H1 (cell line): ENCODE results near the gene TLX1. TPM values are rescaled to one million over a fixed set of nuclear protein-coding genes. Genes with fewer than 3 reads are reported as not detected.

Source experiments
- CTCF ChIA-PET: fragments of 300-600 bp; sonication (Branson Sonifier 250); formaldehyde crosslinking; loops from one replicate; lab custom pipeline; 2021; ENCODE audit not compliant: partially characterized antibody; lab: Charles Lee
- POLR2A ChIA-PET: fragments of 300-600 bp; sonication (Branson Sonifier 250); formaldehyde crosslinking; loops from one replicate; lab custom pipeline; 2021; ENCODE audit warnings: inconsistent platforms; ENCODE audit not compliant: partially characterized antibody; lab: Charles Lee
- DNase-seq, 2 experiments: peaks; one replicate each; pipeline versions ENCODE4 v3.0.0 to v3.0.0-alpha.2; 2010 to 2022; ENCODE audit warnings: low spot score in 2 of 2, low read depth in 1 of 2, mixed read lengths in 1 of 2
- FAIRE-seq: peaks from 2 replicates; lab custom pipeline; 2011; peaks lifted over from hg19 to GRCh38; lab: Jason Lieb, UNC
- H2AFZ ChIP-seq: 2 replicates; pipeline ENCODE4 v1.8.1; 2012; ENCODE audit warnings: low read length, inconsistent platforms
- H2AK5ac ChIP-seq: 2 replicates; pipeline ENCODE4 v1.6.1; 2013; ENCODE audit warnings: low read depth, low read length
- H2BK120ac ChIP-seq: replicated peaks from 2 replicates; pipeline ENCODE3; 2013; ENCODE audit warnings: low read depth, low read length, inconsistent platforms
- H2BK12ac ChIP-seq: 2 replicates; pipeline ENCODE4 v1.6.1; 2013; ENCODE audit warnings: low read depth, low read length
- H2BK15ac ChIP-seq: 2 replicates; pipeline ENCODE4 v1.6.1; 2013; ENCODE audit warnings: low read length
- H2BK20ac ChIP-seq: 2 replicates; pipeline ENCODE4 v1.6.1; 2013; ENCODE audit warnings: low read length
- H2BK5ac ChIP-seq: 2 replicates; pipeline ENCODE4 v1.6.1; 2013; ENCODE audit warnings: low read depth, low read length
- H3K14ac ChIP-seq: 2 replicates; pipeline ENCODE4 v1.6.1; 2013; ENCODE audit warnings: inconsistent platforms; ENCODE audit not compliant: insufficient read length
- H3K18ac ChIP-seq: 2 replicates; pipeline ENCODE4 v1.6.1; 2013; ENCODE audit warnings: low read length; ENCODE audit errors: extremely low read depth
- H3K23ac ChIP-seq: 2 replicates; pipeline ENCODE4 v1.6.1; 2013; ENCODE audit warnings: inconsistent platforms; ENCODE audit not compliant: insufficient read length
- H3K23me2 ChIP-seq: 2 replicates; pipeline ENCODE4 v1.6.1; 2013; ENCODE audit warnings: low read depth, low read length
- H3K27ac ChIP-seq: 2 replicates; pipeline ENCODE4 v1.6.1; 2011; ENCODE audit warnings: low read depth, low read length, inconsistent platforms
- H3K27me3 ChIP-seq, 4 experiments: replicated peaks in 1 of 4; 1 replicate in 1 of 4; 2 replicates in 3 of 4; pipeline versions ENCODE4 v1.6.1 to v1.8.1; 2011 to 2013; ENCODE audit warnings: low read length in 3 of 4, mild to moderate bottlenecking in 3 of 4, inconsistent platforms in 2 of 4, mixed read lengths in 2 of 4, moderate library complexity in 1 of 4; ENCODE audit not compliant: control insufficient read depth in 3 of 4, insufficient read depth in 3 of 4; ENCODE audit errors: extremely low read depth in 1 of 4
- H3K36me3 ChIP-seq, 4 experiments: 2 replicates each; pipeline versions ENCODE4 v1.6.1 to v1.8.1; 2011 to 2013; ENCODE audit warnings: mild to moderate bottlenecking in 4 of 4, low read length in 3 of 4, moderate library complexity in 2 of 4, control low read depth in 1 of 4, inconsistent platforms in 1 of 4; ENCODE audit not compliant: insufficient read depth in 4 of 4, control insufficient read depth in 2 of 4
- H3K4ac ChIP-seq: replicated peaks from 2 replicates; pipeline ENCODE3; 2013; ENCODE audit warnings: low read length, low read depth, mixed read lengths, inconsistent platforms; ENCODE audit not compliant: insufficient read length
- H3K4me1 ChIP-seq, 4 experiments: replicated peaks in 1 of 4; 1 replicate in 1 of 4; 2 replicates in 3 of 4; pipeline versions ENCODE4 v1.6.1 to v1.8.1; 2011 to 2013; ENCODE audit warnings: low read length in 3 of 4, inconsistent platforms in 2 of 4, mixed read lengths in 1 of 4; ENCODE audit not compliant: insufficient read depth in 4 of 4, control insufficient read depth in 3 of 4
- H3K4me2 ChIP-seq, 2 experiments: 2 replicates each; pipeline versions ENCODE4 v1.6.1 to v1.8.1; 2011 to 2013; ENCODE audit warnings: low read depth in 2 of 2, low read length in 2 of 2, control low read depth in 1 of 2, inconsistent platforms in 1 of 2, mild to moderate bottlenecking in 1 of 2; ENCODE audit not compliant: insufficient read depth in 1 of 2
- H3K4me3 ChIP-seq, 4 experiments: fragments of 200-600, 300-600 bp in 1 of 4; sonication (generic), shearing (Covaris generic), sonication (Bioruptor Twin) in 1 of 4; 2 replicates each; pipeline versions ENCODE4 v1.5.1 to v1.8.1; 2011 to 2016; ENCODE audit warnings: low read length in 4 of 4, low read depth in 3 of 4, control low read depth in 2 of 4, inconsistent platforms in 2 of 4, mild to moderate bottlenecking in 2 of 4, mixed read lengths in 1 of 4, moderate library complexity in 1 of 4; ENCODE audit not compliant: insufficient read depth in 2 of 4; ENCODE audit errors: extremely low read depth in 1 of 4
- H3K56ac ChIP-seq: replicated peaks from 2 replicates; pipeline ENCODE3; 2013; ENCODE audit warnings: low read depth, mild to moderate bottlenecking, mixed read lengths, low read length, inconsistent platforms; ENCODE audit not compliant: insufficient read length
- H3K79me1 ChIP-seq: 2 replicates; pipeline ENCODE4 v1.6.1; 2013; ENCODE audit warnings: low read depth, low read length, control low read depth
- H3K79me2 ChIP-seq, 2 experiments: 2 replicates each; pipeline versions ENCODE4 v1.6.1 to v1.8.1; 2012 to 2013; ENCODE audit warnings: low read length in 2 of 2, mild to moderate bottlenecking in 2 of 2, inconsistent platforms in 1 of 2; ENCODE audit not compliant: insufficient read depth in 2 of 2, control insufficient read depth in 1 of 2
- H3K9ac ChIP-seq, 4 experiments: replicated peaks in 1 of 4; 1 replicate in 1 of 4; 2 replicates in 3 of 4; pipeline versions ENCODE4 v1.6.1 to v1.8.1; 2011 to 2013; ENCODE audit warnings: low read depth in 3 of 4, low read length in 3 of 4, control low read depth in 2 of 4, mild to moderate bottlenecking in 2 of 4, moderate library complexity in 2 of 4, inconsistent platforms in 1 of 4; ENCODE audit errors: extremely low read depth in 1 of 4
- H3K9me3 ChIP-seq, 2 experiments: 2 replicates each; pipeline versions ENCODE4 v1.6.1 to v1.8.1; 2012 to 2013; ENCODE audit warnings: mild to moderate bottlenecking in 2 of 2, moderate library complexity in 2 of 2, control low read depth in 1 of 2, inconsistent platforms in 1 of 2, low read depth in 1 of 2, low read length in 1 of 2, mixed read lengths in 1 of 2; ENCODE audit not compliant: insufficient read depth in 2 of 2
- H4K20me1 ChIP-seq, 2 experiments: replicated peaks in 1 of 2; 2 replicates each; pipeline versions ENCODE3 to v1.8.1; 2011 to 2013; ENCODE audit warnings: inconsistent platforms in 2 of 2, low read length in 2 of 2, mild to moderate bottlenecking in 1 of 2; ENCODE audit not compliant: insufficient read depth in 2 of 2, control insufficient read depth in 1 of 2
- H4K5ac ChIP-seq: 2 replicates; pipeline ENCODE4 v1.6.1; 2013; ENCODE audit warnings: low read length, low read depth, mixed read lengths, inconsistent platforms; ENCODE audit not compliant: insufficient read length
- H4K8ac ChIP-seq: 2 replicates; pipeline ENCODE4 v1.8.0; 2013; ENCODE audit warnings: mild to moderate bottlenecking, moderate library complexity, low read length, inconsistent platforms; ENCODE audit not compliant: insufficient read depth; ENCODE audit errors: extremely low read depth
- H4K91ac ChIP-seq: replicated peaks from 2 replicates; pipeline ENCODE3; 2013; ENCODE audit warnings: low read length, mixed read lengths, inconsistent platforms; ENCODE audit not compliant: insufficient read length
- ATF2 ChIP-seq: IDR thresholded peaks from 2 replicates; pipeline ENCODE4 v1.6.1; 2012; ENCODE audit warnings: low read length, inconsistent platforms
- BCL11A ChIP-seq, 2 experiments: IDR thresholded peaks; one replicate each; pipeline ENCODE4 v1.6.1; 2011; ENCODE audit warnings: low read depth in 2 of 2, low read length in 2 of 2, mild to moderate bottlenecking in 2 of 2
- CTBP2 ChIP-seq: IDR thresholded peaks from 2 replicates; pipeline ENCODE4 v1.7.0; 2011; ENCODE audit warnings: borderline replicate concordance, mild to moderate bottlenecking, moderate library complexity, mixed read lengths, low read length; ENCODE audit not compliant: insufficient read depth, insufficient read length
- EZH2 ChIP-seq: fragments of 200-600 bp; sonication (generic); IDR thresholded peaks from 2 replicates; pipeline ENCODE4 v1.7.1; 2012; ENCODE audit warnings: low read depth, mild to moderate bottlenecking, moderate library complexity, low read length, inconsistent platforms; ENCODE audit not compliant: severe bottlenecking
- FOSL1 ChIP-seq: IDR thresholded peaks from 2 replicates; pipeline ENCODE4 v1.6.1; 2011; ENCODE audit warnings: mild to moderate bottlenecking, low read depth, low read length, moderate library complexity; ENCODE audit not compliant: insufficient read depth
- GTF2F1 ChIP-seq: IDR thresholded peaks from 2 replicates; pipeline ENCODE4 v1.6.1; 2012; ENCODE audit warnings: low read depth, low read length, improper control_type of control experiment, borderline replicate concordance
- MAFK ChIP-seq: IDR thresholded peaks from 2 replicates; pipeline ENCODE4 v1.6.1; 2012; ENCODE audit warnings: low read depth, mild to moderate bottlenecking, improper control_type of control experiment, low read length
- SP2 ChIP-seq: IDR thresholded peaks from 2 replicates; pipeline ENCODE4 v1.6.1; 2012; ENCODE audit warnings: mild to moderate bottlenecking, low read length, inconsistent platforms
- TAF7 ChIP-seq: optimal IDR thresholded peaks from 2 replicates; pipeline ENCODE3; 2011; ENCODE audit warnings: low read depth, mild to moderate bottlenecking, inconsistent platforms, low read length, moderate library complexity, borderline replicate concordance
- TEAD4 ChIP-seq: IDR thresholded peaks from 2 replicates; pipeline ENCODE4 v1.6.1; 2012; ENCODE audit warnings: low read depth, low read length, inconsistent platforms, mixed read lengths
- ZNF274 ChIP-seq: IDR thresholded peaks from 2 replicates; pipeline ENCODE4 v1.7.0; 2012; ENCODE audit warnings: low read length, borderline replicate concordance; ENCODE audit errors: extremely low read depth
- WGBS, 2 experiments: shearing (Covaris generic) in 1 of 2; methylation state at CpG; one replicate each; pipeline versions ENCODE4 v1.1.6 to v1.1.7; 2013 to 2015; ENCODE audit warnings: low lambda C conversion rate in 2 of 2, mixed read lengths in 2 of 2, inconsistent platforms in 1 of 2, low coverage in 1 of 2, missing lambda C conversion rate in 1 of 2; ENCODE audit not compliant: insufficient replicate concordance in 2 of 2, insufficient coverage in 1 of 2, insufficient read length in 1 of 2; ENCODE audit errors: extremely low coverage in 1 of 2, missing lambda C conversion rate in 1 of 2; 5-methylcytosine and 5-hydroxymethylcytosine counted together
- polyA plus RNA-seq, 7 experiments: library from polyadenylated mRNA; depleted of rRNA in 3 of 7; stranded (reverse) in 5 of 7; unstranded in 2 of 7; fragments of >200 nt in 5 of 7; fragments of 200-250 nt in 2 of 7; gene quantifications; 1 replicate in 5 of 7; 2 replicates in 1 of 7; 4 replicates in 1 of 7; pipeline versions ENCODE4 v1.2.1 to v1.2.3, GENCODE V29; 2011 to 2013; ENCODE audit warnings: missing spikeins in 2 of 7, mixed read lengths in 2 of 7
- total RNA-seq: library from RNA; stranded (reverse); fragmentation: NEBNext Ultra II Directional; extraction: Animal tissue kit (Norgen Biotek cat#: 25700); gene quantifications from 2 replicates; pipeline ENCODE4 v1.2.1, GENCODE V29; 2021

The TLX1 gene
- total and polyA plus RNA-seq, 2 of the 8 experiments (the other 6 are each of a cell fraction or from before 2014, with no cell fraction given): not detected

- H3K4ac ChIP-seq: no peak overlapping the region
- H3K4me2 ChIP-seq: no peak overlapping the region; a peak in 1 of 4 replicates
- ChIA-PET CTCF (interaction anchor here (1.1 to 3.8 kb wide), 7 partner anchors 14 to 103 kb away, joined by 3 to 14 read pairs (median 3); partner anchors contain the start of gene TLX1), POLR2A (interaction anchor here (1.0 kb wide), 1 partner anchor 11 kb away, joined by 5 read pairs; no protein-coding TSS in a partner anchor)
- FAIRE-seq: no peak
- H3K27ac ChIP-seq: no peak overlapping the region
- H3K27me3 ChIP-seq: peaks cover 86 to 97% (median 94%) of the 10 kb centered on the region in 4 experiments
- no peak overlapping the region for H4K5ac ChIP-seq
- H2AK5ac ChIP-seq: 0 out of 2 replicates have a peak overlapping the region, but pooled peaks have one; percentile 11
- no peak overlapping the region for H2BK120ac ChIP-seq
- no peak overlapping the region for H3K4me3 ChIP-seq
- H2BK12ac ChIP-seq: no peak overlapping the region
- no peak overlapping the region for H3K56ac ChIP-seq
- no peak overlapping the region for H2AFZ ChIP-seq
- H3K23me2 ChIP-seq: no peaks in the 10 kb centered on the region; the same call in 1 of the 2 replicates
- H3K4me1 ChIP-seq: peaks cover 0 to 16% (median 8%) of the 10 kb centered on the region in 4 experiments; a peak in 5 of 7 replicates
- H3K18ac ChIP-seq: no peak overlapping the region
- no peak overlapping the region for H3K14ac ChIP-seq
- H3K23ac ChIP-seq: no peak overlapping the region
- no peak overlapping the region for H4K8ac ChIP-seq
- DNase-seq: no peak
- H3K79me2 ChIP-seq: no peaks in the 10 kb centered on the region
- peaks cover 0 to 4% of the 10 kb centered on the region in 2 experiments; a peak in 1 of 4 replicates for H3K9me3 ChIP-seq
- no peak overlapping the region for H2BK5ac ChIP-seq
- H2BK15ac ChIP-seq: no peak overlapping the region
- peak overlapping the region; percentile 26; the same call in 1 of the 2 replicates for H2BK20ac ChIP-seq
- no peak overlapping the region for H3K9ac ChIP-seq
- no peaks in the 10 kb centered on the region; a peak in 1 of 8 replicates for H3K36me3 ChIP-seq
- 77% methylated on average over 7 of the region's 7 CpGs; no CpG with 5 or more reads in 1 of the 2 experiments for WGBS, 2 experiments
- no peaks in the 10 kb centered on the region for H3K79me1 ChIP-seq
- no peak overlapping the region for H4K91ac ChIP-seq
- peaks cover 7 to 12% of the 10 kb centered on the region in 2 experiments for H4K20me1 ChIP-seq
- TF ChIP-seq TAF7: no peak
- TF ChIP-seq ATF2: no peak
- no peak for TF ChIP-seq EZH2
- TF ChIP-seq CTBP2: no peak
- TF ChIP-seq MAFK: no peak
- no peak for TF ChIP-seq FOSL1
- TF ChIP-seq SP2: no peak
- no peak for TF ChIP-seq GTF2F1
- TF ChIP-seq TEAD4: no peak
- no peak for TF ChIP-seq ZNF274
- no peak for TF ChIP-seq BCL11A (IDR thresholded peaks at IDR 0.05; ENCODE audit: low read depth in 2 of 2, low read length in 2 of 2)
Measured at GRCh38 chr10:101145145-101145544, 14.0 kb downstream of the TLX1 start.
